PFSK-1 (cell line): ENCODE results near the gene COL25A1.

Source experiments
- FOXP2 ChIP-seq: optimal IDR thresholded peaks from 2 replicates; pipeline ENCODE3; 2011; ENCODE audit warnings: borderline replicate concordance, control low read depth, inconsistent platforms; ENCODE audit not compliant: insufficient read depth; ENCODE audit errors: extremely low read length, extremely low read depth
- SIN3A ChIP-seq: IDR thresholded peaks from 2 replicates; pipeline ENCODE4 v1.6.1; 2012; ENCODE audit warnings: mild to moderate bottlenecking, low read length, moderate library complexity, borderline replicate concordance; ENCODE audit not compliant: insufficient read depth
- TAF1 ChIP-seq: IDR thresholded peaks from 2 replicates; pipeline ENCODE4 v1.6.1; 2012; ENCODE audit warnings: low read length, control low read depth, borderline replicate concordance; ENCODE audit not compliant: insufficient read depth
- TF ChIP-seq, protein P1 (sequence below), 2 experiments: IDR thresholded peaks; 2 replicates each; pipeline versions ENCODE4 v1.6.1 to v1.8.0; 2011 to 2012; ENCODE audit warnings: low read depth in 2 of 2, low read length in 2 of 2, control low read depth in 1 of 2, inconsistent platforms in 1 of 2, mild to moderate bottlenecking in 1 of 2, moderate library complexity in 1 of 2; ENCODE audit not compliant: insufficient read depth in 1 of 2

DNA sequence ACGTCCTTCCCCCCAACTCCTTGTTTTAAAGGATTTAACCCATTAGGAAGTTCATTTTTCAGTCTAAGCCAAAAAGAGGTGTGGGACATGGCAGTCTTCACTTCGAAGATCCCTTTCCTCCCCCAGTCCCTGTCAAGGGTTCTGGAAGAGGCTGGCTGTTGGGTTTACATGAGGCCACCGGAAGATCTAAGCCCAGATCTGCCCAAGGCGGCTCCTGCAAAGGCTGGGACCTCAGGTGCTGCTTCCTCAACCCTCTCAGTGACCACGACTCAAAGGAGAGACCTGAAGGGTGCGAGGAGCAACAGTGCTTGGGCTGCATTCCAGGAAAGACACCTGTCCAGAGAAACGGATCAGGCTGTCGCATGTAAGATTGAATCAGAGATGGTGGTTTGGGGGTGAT lies 516.1 kb downstream of the COL25A1 start:
- TF ChIP-seq SIN3A = no peak
- TF ChIP-seq, protein P1, sequence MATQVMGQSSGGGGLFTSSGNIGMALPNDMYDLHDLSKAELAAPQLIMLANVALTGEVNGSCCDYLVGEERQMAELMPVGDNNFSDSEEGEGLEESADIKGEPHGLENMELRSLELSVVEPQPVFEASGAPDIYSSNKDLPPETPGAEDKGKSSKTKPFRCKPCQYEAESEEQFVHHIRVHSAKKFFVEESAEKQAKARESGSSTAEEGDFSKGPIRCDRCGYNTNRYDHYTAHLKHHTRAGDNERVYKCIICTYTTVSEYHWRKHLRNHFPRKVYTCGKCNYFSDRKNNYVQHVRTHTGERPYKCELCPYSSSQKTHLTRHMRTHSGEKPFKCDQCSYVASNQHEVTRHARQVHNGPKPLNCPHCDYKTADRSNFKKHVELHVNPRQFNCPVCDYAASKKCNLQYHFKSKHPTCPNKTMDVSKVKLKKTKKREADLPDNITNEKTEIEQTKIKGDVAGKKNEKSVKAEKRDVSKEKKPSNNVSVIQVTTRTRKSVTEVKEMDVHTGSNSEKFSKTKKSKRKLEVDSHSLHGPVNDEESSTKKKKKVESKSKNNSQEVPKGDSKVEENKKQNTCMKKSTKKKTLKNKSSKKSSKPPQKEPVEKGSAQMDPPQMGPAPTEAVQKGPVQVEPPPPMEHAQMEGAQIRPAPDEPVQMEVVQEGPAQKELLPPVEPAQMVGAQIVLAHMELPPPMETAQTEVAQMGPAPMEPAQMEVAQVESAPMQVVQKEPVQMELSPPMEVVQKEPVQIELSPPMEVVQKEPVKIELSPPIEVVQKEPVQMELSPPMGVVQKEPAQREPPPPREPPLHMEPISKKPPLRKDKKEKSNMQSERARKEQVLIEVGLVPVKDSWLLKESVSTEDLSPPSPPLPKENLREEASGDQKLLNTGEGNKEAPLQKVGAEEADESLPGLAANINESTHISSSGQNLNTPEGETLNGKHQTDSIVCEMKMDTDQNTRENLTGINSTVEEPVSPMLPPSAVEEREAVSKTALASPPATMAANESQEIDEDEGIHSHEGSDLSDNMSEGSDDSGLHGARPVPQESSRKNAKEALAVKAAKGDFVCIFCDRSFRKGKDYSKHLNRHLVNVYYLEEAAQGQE (IDR thresholded peaks at IDR 0.05; ENCODE audit: insufficient read depth in 1 of 2, low read depth in 2 of 2, low read length in 2 of 2) = no peak
- no peak for TF ChIP-seq TAF1
- TF ChIP-seq FOXP2 = no peak
